Activated CD4-positive, alpha-beta T cell treated with anti-CD3 and anti-CD28 coated beads for 4 hours (primary cell): Measurements from ENCODE around the gene RSPO4.

Experiments used
- DNase-seq, 2 donors: peaks; one replicate each; pipeline ENCODE4 v3.0.0-alpha.2; 2020

RSPO4 gene

DNA sequence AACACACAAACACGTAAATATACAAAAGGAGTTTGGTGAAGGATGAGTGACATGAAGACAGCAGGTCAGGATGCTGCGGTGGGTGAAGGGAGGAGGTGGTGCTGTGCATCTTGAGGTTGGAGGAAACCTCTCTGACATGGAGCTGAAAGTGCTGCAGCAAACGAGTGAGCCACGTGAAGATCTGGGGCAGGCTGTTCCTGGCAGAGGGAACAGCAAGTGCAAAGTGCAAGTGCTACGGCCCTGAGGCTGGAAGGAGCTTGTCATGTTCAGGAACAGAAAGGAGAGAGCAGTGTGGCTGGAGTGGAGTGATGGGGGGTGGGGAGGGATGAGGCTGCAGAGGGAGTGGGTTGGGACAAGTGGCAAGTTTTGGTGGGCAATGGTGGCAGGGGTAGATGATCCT lies 61.2 kb downstream of the RSPO4 start:
- DNase-seq = no peak

- DNase-seq = no peak
Observed at GRCh38 chr20:939606-940005, 62.5 kb downstream of the RSPO4 start.

DNA sequence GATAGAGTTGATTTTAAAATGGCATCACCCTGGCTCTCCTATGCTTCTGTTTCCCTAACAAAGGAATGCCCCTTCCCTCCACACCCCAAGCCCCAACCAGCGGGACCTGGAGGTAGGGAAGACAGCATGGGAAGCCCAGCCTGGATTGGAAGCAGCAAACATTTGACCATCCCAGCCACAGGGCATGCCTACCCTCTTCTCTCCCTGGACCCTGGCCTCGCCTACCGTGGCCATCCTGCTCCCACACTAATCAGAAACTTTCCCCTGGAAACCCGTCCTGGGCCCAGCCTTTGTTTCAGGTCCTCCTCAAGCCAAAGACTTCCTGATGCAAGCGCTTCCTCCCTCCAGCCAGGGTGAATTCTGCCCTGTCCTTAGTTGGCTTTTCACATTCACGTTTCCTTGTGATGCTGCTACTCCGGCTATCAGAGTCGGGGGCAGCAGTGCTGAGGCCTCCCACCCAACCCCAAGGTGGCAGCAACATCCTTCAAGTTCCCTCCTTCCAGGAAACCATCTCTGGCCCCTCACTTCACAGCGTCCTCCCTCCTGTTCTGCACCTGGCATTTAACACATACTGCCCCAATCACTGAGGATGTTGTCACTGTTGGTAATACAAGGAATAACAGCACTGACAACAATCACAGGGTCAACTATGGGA lies 67.8 kb downstream of the RSPO4 start:
- no peak for DNase-seq

DNA sequence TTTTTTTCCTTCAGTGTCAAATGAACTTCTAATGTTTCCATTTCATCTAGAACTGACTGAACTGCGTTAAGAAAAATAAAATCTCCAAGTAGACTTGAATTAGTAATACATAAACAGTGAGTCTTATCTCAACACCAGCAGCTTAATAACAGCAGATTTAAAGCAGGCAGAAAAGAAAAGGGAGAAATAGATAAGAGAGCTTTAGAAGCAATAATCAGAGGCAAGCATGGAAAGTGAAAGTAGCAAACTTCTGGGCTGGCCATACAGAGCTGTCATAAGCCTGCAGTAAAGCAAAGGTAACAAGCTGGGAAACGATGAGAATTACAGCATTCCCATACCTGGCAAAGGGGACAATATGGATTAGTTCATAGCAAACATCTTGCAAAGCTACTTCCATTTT lies 69.1 kb downstream of the RSPO4 start:
- no peak for DNase-seq

- no peak for DNase-seq
Observed at GRCh38 chr20:931401-931800, 70.7 kb downstream of the RSPO4 start.

GRCh38 chr20:926670-927069 lies 75.4 kb downstream of the RSPO4 start:
- DNase-seq = no peak

DNA sequence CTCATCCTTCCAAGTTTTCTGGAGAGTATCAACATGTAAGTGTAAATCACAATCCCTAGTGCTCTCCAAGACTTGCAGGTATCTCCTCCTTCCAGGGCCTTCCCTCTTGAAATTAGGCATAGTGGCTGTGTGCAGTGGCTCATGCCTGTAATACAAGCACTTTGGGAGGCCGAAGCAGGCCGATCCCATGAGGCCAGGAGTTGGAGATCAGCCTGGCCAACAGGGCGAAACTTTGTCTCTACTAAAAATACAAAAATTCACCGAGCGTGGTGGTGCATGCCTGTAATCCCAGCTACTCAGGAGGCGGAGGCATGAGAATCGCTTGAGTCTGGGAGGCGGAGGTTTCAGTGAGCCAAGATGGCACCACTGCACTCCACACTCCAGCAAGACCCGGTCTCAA lies 76.6 kb downstream of the RSPO4 start:
- DNase-seq = no peak

GRCh38 chr20:924639-925038 lies 77.5 kb downstream of the RSPO4 start:
- no peak for DNase-seq

- no peak for DNase-seq
Observed at GRCh38 chr20:922781-923180, 79.3 kb downstream of the RSPO4 start.

- no peak for DNase-seq
Observed at GRCh38 chr20:921068-921467, 81.0 kb downstream of the RSPO4 start.

DNA sequence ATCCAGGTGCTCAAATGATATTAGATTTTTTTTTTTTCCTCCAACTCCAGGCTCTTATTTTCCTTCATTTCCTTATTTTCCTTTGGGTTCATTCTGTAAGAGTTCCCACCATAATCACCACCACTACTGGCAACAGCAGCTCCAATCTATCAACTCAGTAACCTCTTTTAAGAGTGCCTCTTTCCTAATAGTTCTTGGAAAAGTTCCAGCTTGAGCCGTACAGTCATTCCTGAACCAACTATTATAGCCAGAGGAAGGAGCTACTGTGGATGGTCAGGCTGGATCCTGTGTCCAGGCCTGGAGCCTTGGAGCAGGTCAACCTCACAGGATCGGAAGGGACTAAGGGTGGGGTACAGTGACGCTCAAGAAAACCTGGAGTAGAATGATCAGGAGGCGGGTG lies 81.8 kb downstream of the RSPO4 start:
- DNase-seq = no peak

GRCh38 chr20:919491-919916 lies 82.6 kb downstream of the RSPO4 start:
- DNase-seq = no peak

GRCh38 chr20:917416-917815 lies 84.7 kb downstream of the RSPO4 start:
- no peak for DNase-seq

DNA sequence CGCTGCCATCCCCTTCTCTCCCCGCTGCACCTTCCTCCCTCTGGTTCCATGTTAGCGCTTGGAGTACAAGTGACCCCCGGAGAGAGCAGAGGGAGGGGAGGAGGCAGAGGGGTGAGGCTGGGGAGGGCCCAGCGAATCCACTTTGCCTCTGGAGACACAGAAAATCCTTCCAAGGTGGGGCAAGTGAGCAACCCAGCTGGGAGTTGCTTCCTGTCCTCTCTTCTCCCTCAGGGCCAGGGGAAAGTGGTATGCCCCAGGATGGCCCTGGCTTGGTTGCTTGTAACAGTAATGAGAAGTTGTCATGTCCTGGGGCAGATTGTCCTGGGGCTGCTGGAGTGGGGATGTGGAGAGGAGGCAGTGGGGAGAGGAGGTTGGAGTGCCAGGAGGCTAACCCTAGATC lies 85.3 kb downstream of the RSPO4 start:
- DNase-seq = no peak

GRCh38 chr20:916125-916799 lies 85.8 kb downstream of the RSPO4 start, which contains the start of gene ANGPT4:
ANGPT4 (minus strand) TSS chr20:916334; CDS start chr20:916214, 120 bp downstream.
- DNase-seq = no peak

DNA sequence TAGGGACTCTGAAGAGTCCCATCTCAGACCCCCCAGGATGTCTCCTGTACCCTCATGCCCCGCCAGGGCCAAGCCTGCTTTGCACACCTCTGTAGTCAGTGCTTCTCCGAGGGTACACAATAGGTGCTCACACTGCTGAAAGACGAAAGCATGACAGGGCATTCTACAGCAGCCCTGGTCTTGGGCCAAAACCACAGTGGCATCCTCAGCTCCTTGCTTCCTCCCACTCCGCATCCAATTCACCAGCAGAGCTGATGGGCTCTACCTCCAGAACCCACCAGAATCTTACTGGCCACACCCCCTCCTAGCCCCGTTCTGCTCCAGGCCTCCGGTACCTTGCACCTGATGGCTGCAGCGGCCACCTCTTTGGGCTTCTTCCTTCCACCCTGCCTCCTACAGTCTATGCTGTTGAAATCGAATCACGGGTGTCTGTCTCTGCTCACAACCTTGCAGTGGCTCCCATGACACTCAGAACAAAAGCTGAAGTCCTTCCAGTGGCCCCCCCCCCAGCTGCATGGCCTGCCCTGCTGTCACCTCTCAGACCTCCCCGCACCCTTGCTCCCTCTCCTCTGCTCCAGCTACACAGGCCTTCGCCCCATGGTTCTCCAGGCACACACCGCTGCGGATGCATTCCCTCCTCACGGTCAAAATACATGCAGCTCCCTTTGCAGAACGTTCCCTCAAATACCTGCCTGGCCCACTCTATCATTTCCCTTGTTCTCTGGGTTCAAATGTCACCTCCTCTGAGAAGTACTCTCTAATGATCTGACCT lies 87.2 kb downstream of the RSPO4 start:
- no peak for DNase-seq

DNA sequence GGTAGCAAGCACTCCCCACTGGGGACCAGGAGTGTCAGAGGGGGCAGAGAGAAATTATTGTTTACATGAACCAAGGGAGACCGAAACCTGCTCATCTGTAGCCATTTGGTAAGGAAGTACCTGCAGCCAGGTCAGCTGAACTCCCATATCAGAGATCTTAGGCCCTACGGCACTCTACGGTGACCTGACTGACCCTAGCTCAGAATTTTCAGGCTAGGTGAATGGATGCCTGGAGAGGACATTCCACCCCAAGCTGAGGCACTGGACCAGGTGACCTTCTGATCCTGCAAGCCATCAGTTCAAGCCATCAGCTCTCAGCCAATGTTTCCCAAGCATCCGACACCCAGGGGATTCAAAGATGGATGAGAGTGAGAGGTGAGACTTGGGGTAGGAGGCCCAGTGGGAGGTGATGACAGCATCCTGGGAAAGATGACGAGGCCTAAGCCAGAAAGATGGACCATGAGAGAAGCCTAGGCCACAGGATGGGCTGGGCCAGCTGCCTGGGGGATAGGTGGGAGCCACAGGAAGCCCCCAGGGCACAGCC lies 88.7 kb downstream of the RSPO4 start:
- DNase-seq = no peak

GRCh38 chr20:911882-912600 lies 90.1 kb downstream of the RSPO4 start:
- DNase-seq = peak; percentile 8 to 14

- DNase-seq = no peak
Observed at GRCh38 chr20:910870-911770, 91.0 kb downstream of the RSPO4 start.

GRCh38 chr20:910132-910869 lies 91.8 kb downstream of the RSPO4 start:
- no peak for DNase-seq

DNA sequence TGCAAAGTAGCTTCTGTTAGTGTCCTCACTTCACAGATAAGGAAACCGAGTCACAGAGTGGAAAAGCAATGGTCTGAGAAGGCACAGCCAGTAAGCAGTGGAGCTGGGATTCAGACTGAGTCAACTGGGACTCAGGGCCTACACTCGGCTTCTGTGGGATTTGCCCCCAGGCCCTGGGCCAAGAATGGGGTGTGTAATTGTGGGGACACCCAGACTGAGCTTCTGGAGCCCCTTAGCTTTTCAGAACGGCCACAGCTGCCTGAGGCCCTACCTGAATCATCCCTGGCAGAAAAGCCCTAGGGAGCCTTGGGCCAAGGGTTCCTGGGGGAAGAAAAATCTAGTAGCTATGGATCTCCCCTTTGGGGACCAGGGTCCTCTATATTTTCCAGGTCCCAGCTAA lies 92.5 kb downstream of the RSPO4 start:
- DNase-seq = no peak
